ENCODE measurements around the gene RCHY1.
"Not testable (repeated sequence)": the region's sequence is repeated elsewhere in the genome, so short reads cannot be mapped to it uniquely, and the experiment has no call there.

- not testable (repeated sequence) for TF ChIP-seq CTCF (IDR thresholded peaks at IDR 0.05 in 8 of 11, conservative IDR thresholded peaks at IDR 0.05 in 3 of 11); POLR2A (IDR thresholded peaks at IDR 0.05)
Measured at GRCh38 chr4:75531536-75532143, 17.4 kb upstream of the RCHY1 start.
